Measurements from ENCODE around the gene TECTA. TPM values are rescaled to one million over a fixed set of nuclear protein-coding genes. Genes with fewer than 3 reads are reported as not detected.
A peak's percentile ranks its signal among the peaks of the same experiment; 100 is the strongest.

Gene TECTA
- total and polyA plus RNA-seq, 2 experiments from 2014 or later, result 0.17 to 0.50 TPM

DNA sequence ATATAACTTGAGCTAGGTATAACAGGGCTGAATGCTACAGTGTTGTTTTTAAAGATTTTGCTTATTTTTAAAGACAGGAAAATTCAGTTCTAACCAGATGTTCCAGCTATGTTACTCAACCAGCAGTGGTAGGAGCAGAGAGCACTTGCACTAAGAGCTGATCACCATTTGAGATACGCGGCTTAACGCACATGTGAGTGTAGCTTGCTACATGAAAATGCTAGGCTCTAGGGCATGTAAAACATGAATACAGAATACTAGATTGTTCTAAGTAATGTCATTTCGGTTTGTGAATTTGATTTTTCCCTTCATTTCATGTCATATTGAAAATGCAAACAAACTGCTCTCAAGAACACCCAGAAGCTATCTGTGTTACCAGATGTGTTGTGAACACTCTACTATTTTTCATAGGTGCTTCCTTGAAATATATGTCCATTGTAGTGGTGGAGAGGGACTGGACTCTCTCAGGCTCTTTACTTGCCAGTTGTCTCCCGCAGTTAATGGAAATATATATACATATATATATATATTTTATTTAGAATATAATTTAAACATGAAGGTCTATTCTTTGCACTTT lies 10.8 kb upstream of the TECTA start:
- H3K27me3 ChIP-seq, result no peaks in the 10 kb centered on the region

GRCh38 chr11:121091492-121092152 lies 9.4 kb upstream of the TECTA start:
- Histone ChIP-seq H2AFZ (no peak overlapping the region), H3K4me2 (no peak overlapping the region), H3K27ac (peak overlapping the region; percentile 18), H3K36me3 (replicated peaks; ENCODE audit: insufficient read depth, low read depth) (no peaks in the 10 kb centered on the region), H3K79me2 (no peaks in the 10 kb centered on the region), H3K27me3 (no peaks in the 10 kb centered on the region), H4K20me1 (ENCODE audit: insufficient read depth, poor library complexity, severe bottlenecking) (no peaks in the 10 kb centered on the region), H3K9me3 (ENCODE audit: low read depth) (no peaks in the 10 kb centered on the region), H3K4me1 (ENCODE audit: insufficient read depth) (no peaks in the 10 kb centered on the region), H3K9me2 (replicated peaks; ENCODE audit: insufficient read depth) (no peaks in the 10 kb centered on the region), H3K4me3 (no peak overlapping the region)
- DNase-seq (ENCODE audit: low spot score), result peak; percentile 22
- 74% methylated on average over 3 of the region's 3 CpGs for WGBS (ENCODE audit: low lambda C conversion rate, missing lambda C conversion rate)
- TF ChIP-seq EZH2 (IDR thresholded peaks at IDR 0.05; ENCODE audit: borderline replicate concordance) (no peak), EZH2phosphoT487 (IDR thresholded peaks at IDR 0.05; ENCODE audit: low read depth, severe bottlenecking, unreplicated experiment) (no peak)
- TF ChIP-seq, protein P1, sequence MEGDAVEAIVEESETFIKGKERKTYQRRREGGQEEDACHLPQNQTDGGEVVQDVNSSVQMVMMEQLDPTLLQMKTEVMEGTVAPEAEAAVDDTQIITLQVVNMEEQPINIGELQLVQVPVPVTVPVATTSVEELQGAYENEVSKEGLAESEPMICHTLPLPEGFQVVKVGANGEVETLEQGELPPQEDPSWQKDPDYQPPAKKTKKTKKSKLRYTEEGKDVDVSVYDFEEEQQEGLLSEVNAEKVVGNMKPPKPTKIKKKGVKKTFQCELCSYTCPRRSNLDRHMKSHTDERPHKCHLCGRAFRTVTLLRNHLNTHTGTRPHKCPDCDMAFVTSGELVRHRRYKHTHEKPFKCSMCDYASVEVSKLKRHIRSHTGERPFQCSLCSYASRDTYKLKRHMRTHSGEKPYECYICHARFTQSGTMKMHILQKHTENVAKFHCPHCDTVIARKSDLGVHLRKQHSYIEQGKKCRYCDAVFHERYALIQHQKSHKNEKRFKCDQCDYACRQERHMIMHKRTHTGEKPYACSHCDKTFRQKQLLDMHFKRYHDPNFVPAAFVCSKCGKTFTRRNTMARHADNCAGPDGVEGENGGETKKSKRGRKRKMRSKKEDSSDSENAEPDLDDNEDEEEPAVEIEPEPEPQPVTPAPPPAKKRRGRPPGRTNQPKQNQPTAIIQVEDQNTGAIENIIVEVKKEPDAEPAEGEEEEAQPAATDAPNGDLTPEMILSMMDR (IDR thresholded peaks at IDR 0.05; ENCODE audit: poor library complexity), result no peak

More for the DNA sequence above, 10.8 kb upstream of the TECTA start:
- Histone ChIP-seq H3K4me3 (no peak overlapping the region), H3K9me2 (replicated peaks; ENCODE audit: insufficient read depth) (no peaks in the 10 kb centered on the region), H3K36me3 (replicated peaks; ENCODE audit: insufficient read depth, low read depth) (no peaks in the 10 kb centered on the region), H3K27ac (peak overlapping the region; percentile 21), H3K4me2 (no peak overlapping the region), H2AFZ (no peak overlapping the region), H3K9me3 (ENCODE audit: low read depth) (no peaks in the 10 kb centered on the region), H3K79me2 (no peaks in the 10 kb centered on the region), H3K4me1 (ENCODE audit: insufficient read depth) (no peaks in the 10 kb centered on the region), H4K20me1 (ENCODE audit: insufficient read depth, poor library complexity, severe bottlenecking) (no peaks in the 10 kb centered on the region)
- no peak for DNase-seq (ENCODE audit: low spot score)
- TF ChIP-seq EZH2phosphoT487 (IDR thresholded peaks at IDR 0.05; ENCODE audit: low read depth, severe bottlenecking, unreplicated experiment) (no peak), EZH2 (IDR thresholded peaks at IDR 0.05; ENCODE audit: borderline replicate concordance) (no peak)
- TF ChIP-seq, protein P1 (IDR thresholded peaks at IDR 0.05; ENCODE audit: poor library complexity), result no peak
- WGBS (ENCODE audit: low lambda C conversion rate, missing lambda C conversion rate), result 96% methylated on average over 5 of the region's 5 CpGs

GRCh38 chr11:121095561-121095960 lies 5.5 kb upstream of the TECTA start:
- no peaks in the 10 kb centered on the region for H3K36me3 ChIP-seq (replicated peaks; ENCODE audit: insufficient read depth, low read depth)
- no peaks in the 10 kb centered on the region for H3K9me2 ChIP-seq (replicated peaks; ENCODE audit: insufficient read depth)
- DNase-seq (ENCODE audit: low spot score), result no peak
- H4K20me1 ChIP-seq (ENCODE audit: insufficient read depth, poor library complexity, severe bottlenecking), result no peaks in the 10 kb centered on the region
- TF ChIP-seq EZH2phosphoT487 (IDR thresholded peaks at IDR 0.05; ENCODE audit: low read depth, severe bottlenecking, unreplicated experiment), result no peak
- no peak for TF ChIP-seq EZH2 (IDR thresholded peaks at IDR 0.05; ENCODE audit: borderline replicate concordance)
- TF ChIP-seq, protein P1 (IDR thresholded peaks at IDR 0.05; ENCODE audit: poor library complexity), result no peak
- H3K9me3 ChIP-seq (ENCODE audit: low read depth), result no peaks in the 10 kb centered on the region
- WGBS (ENCODE audit: low lambda C conversion rate, missing lambda C conversion rate), result 81% methylated on average over 1 of the region's 1 CpG
- no peaks in the 10 kb centered on the region for H3K27me3 ChIP-seq
- H3K4me3 ChIP-seq, result no peak overlapping the region
- H3K4me1 ChIP-seq (ENCODE audit: insufficient read depth), result peaks cover 5% of the 10 kb centered on the region
- H3K79me2 ChIP-seq, result no peaks in the 10 kb centered on the region
- no peak overlapping the region for H3K27ac ChIP-seq
- no peak overlapping the region for H3K4me2 ChIP-seq
- H2AFZ ChIP-seq, result no peak overlapping the region
